K562 (cell line): Measurements from ENCODE around the gene ALG6. TPM values are rescaled to one million over a fixed set of nuclear protein-coding genes. Genes with fewer than 3 reads are reported as not detected.

Experiments used
- ATF7 ChIP-seq: fragments of 450-650 bp; IDR thresholded peaks from 2 replicates; pipeline ENCODE4 v1.7.1; 2014; ENCODE audit warnings: mild to moderate bottlenecking, moderate library complexity
- CCNT2 ChIP-seq: IDR thresholded peaks from 2 replicates; pipeline ENCODE4 v1.6.1; 2011; ENCODE audit warnings: borderline replicate concordance, low read depth, mild to moderate bottlenecking, moderate library complexity, mixed read lengths, low read length; ENCODE audit not compliant: insufficient read length; ENCODE audit errors: extremely low read depth
- CREM ChIP-seq: IDR thresholded peaks from 2 replicates; pipeline ENCODE4 v1.6.1; 2014; ENCODE audit warnings: antibody characterized with exemption, low read depth
- KDM4B ChIP-seq, 2 experiments: fragments of 450-650 bp in 1 of 2; sonication (generic) in 1 of 2; IDR thresholded peaks; 2 replicates each; pipeline ENCODE4 v1.6.1; 2016 to 2017; ENCODE audit warnings: borderline replicate concordance in 2 of 2, antibody characterized with exemption in 1 of 2, low read depth in 1 of 2, mild to moderate bottlenecking in 1 of 2
- L3MBTL2 ChIP-seq: fragments of 450-650 bp; IDR thresholded peaks from 2 replicates; pipeline ENCODE4 v1.6.1; 2016; ENCODE audit warnings: mild to moderate bottlenecking, moderate library complexity
- MCM2 ChIP-seq: fragments of 450-650 bp; IDR thresholded peaks from 2 replicates; pipeline ENCODE4 v1.6.1; 2017; ENCODE audit warnings: low read depth, mild to moderate bottlenecking
- ZNF644 ChIP-seq: fragments of 200-800 bp; sonication (Bioruptor generic); IDR thresholded peaks from 2 replicates; pipeline ENCODE4 v1.6.1; 2016; ENCODE audit warnings: low read depth, missing genetic modification characterization, missing compliant biosample characterization
- polyA plus RNA-seq, 8 experiments: library from polyadenylated mRNA; depleted of rRNA in 4 of 8; stranded (reverse) in 5 of 8; unstranded in 3 of 8; fragments of >200 nt; fragmentation: Nextera tagmentation in 2 of 8; fragmentation: Illumina TruSeq in 1 of 8; extraction: Ambion mirVana in 2 of 8; extraction: Trizol in 1 of 8; gene quantifications; 2 replicates each; pipeline versions ENCODE4 v1.2.1 to v1.2.3, GENCODE V29; 2011 to 2014; ENCODE audit warnings: inconsistent platforms in 1 of 8, missing spikeins in 1 of 8
- total RNA-seq, 7 experiments: library from RNA; depleted of rRNA in 6 of 7; stranded (reverse); fragments of >200 nt in 6 of 7; fragmentation: Illumina TruSeq in 2 of 7; extraction: Trizol in 2 of 7; gene quantifications; 2 replicates each; pipeline versions ENCODE4 v1.2.1 to v1.2.3, GENCODE V29; 2011 to 2021; ENCODE audit warnings: low replicate concordance in 1 of 7
- TF ChIP-seq, protein P1 (sequence below): fragments of 450-650 bp; IDR thresholded peaks from 2 replicates; pipeline ENCODE4 v1.6.1; 2016; ENCODE audit warnings: mild to moderate bottlenecking, moderate library complexity
- TF ChIP-seq, protein P2 (sequence below): sonication (generic); formaldehyde crosslinking; IDR thresholded peaks from 2 replicates; pipeline ENCODE4 v1.8.0; 2022; ENCODE audit warnings: mild to moderate bottlenecking, missing genetic modification reagents
- TF ChIP-seq, protein P3 (sequence below): fragments of 450-650 bp; IDR thresholded peaks from 2 replicates; pipeline ENCODE4 v1.6.1; 2018; ENCODE audit not compliant: partially characterized antibody

The ALG6 gene
- total and polyA plus RNA-seq, 9 of the 15 experiments (the other 6 are each of a cell fraction or from before 2014, with no cell fraction given): 14.6 to 35.7 (median 23.3) TPM

DNA sequence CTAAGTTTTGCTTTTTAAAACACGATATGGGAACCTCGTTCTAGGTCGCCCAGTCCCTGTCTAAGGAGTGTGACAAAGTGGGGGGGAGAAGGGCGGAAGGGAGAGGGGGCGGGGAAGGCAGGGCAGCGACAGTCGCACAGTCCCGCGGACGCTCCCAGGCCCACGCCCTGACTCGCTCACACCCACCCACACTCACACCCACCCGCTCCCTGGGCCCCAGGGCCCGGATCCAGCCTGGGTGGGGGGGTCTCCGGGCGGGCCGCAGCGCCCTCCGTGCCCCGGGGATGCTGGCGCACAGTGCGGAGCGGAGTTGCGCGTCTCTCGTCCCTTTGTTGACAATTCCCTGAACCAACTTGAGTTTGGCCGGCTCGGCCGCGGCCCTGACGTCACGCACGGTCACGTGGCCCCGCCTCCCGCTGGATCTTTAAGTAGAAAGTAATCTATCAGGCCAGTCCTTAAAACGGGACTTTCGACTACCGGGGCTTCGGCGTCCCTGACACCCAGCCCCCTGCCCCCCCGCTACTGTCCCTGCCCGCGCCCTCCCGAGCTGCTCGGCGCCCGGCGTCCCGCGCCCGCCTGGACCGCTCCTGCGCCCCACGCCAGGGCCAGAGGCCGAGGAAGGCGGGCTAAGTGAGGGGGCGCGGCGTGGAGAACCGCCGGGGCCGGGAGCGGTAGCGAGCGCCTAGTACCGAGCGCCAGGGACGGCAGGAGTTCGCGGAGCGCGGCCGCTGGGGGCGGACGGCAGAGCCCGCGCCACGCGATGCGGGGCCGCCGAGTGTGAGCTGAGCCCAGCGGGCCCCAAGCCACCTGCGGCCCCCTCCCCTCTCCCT, 45.1 kb upstream of the ALG6 start, which contains the start of gene FOXD3 (continued):
- TF ChIP-seq, protein P1, sequence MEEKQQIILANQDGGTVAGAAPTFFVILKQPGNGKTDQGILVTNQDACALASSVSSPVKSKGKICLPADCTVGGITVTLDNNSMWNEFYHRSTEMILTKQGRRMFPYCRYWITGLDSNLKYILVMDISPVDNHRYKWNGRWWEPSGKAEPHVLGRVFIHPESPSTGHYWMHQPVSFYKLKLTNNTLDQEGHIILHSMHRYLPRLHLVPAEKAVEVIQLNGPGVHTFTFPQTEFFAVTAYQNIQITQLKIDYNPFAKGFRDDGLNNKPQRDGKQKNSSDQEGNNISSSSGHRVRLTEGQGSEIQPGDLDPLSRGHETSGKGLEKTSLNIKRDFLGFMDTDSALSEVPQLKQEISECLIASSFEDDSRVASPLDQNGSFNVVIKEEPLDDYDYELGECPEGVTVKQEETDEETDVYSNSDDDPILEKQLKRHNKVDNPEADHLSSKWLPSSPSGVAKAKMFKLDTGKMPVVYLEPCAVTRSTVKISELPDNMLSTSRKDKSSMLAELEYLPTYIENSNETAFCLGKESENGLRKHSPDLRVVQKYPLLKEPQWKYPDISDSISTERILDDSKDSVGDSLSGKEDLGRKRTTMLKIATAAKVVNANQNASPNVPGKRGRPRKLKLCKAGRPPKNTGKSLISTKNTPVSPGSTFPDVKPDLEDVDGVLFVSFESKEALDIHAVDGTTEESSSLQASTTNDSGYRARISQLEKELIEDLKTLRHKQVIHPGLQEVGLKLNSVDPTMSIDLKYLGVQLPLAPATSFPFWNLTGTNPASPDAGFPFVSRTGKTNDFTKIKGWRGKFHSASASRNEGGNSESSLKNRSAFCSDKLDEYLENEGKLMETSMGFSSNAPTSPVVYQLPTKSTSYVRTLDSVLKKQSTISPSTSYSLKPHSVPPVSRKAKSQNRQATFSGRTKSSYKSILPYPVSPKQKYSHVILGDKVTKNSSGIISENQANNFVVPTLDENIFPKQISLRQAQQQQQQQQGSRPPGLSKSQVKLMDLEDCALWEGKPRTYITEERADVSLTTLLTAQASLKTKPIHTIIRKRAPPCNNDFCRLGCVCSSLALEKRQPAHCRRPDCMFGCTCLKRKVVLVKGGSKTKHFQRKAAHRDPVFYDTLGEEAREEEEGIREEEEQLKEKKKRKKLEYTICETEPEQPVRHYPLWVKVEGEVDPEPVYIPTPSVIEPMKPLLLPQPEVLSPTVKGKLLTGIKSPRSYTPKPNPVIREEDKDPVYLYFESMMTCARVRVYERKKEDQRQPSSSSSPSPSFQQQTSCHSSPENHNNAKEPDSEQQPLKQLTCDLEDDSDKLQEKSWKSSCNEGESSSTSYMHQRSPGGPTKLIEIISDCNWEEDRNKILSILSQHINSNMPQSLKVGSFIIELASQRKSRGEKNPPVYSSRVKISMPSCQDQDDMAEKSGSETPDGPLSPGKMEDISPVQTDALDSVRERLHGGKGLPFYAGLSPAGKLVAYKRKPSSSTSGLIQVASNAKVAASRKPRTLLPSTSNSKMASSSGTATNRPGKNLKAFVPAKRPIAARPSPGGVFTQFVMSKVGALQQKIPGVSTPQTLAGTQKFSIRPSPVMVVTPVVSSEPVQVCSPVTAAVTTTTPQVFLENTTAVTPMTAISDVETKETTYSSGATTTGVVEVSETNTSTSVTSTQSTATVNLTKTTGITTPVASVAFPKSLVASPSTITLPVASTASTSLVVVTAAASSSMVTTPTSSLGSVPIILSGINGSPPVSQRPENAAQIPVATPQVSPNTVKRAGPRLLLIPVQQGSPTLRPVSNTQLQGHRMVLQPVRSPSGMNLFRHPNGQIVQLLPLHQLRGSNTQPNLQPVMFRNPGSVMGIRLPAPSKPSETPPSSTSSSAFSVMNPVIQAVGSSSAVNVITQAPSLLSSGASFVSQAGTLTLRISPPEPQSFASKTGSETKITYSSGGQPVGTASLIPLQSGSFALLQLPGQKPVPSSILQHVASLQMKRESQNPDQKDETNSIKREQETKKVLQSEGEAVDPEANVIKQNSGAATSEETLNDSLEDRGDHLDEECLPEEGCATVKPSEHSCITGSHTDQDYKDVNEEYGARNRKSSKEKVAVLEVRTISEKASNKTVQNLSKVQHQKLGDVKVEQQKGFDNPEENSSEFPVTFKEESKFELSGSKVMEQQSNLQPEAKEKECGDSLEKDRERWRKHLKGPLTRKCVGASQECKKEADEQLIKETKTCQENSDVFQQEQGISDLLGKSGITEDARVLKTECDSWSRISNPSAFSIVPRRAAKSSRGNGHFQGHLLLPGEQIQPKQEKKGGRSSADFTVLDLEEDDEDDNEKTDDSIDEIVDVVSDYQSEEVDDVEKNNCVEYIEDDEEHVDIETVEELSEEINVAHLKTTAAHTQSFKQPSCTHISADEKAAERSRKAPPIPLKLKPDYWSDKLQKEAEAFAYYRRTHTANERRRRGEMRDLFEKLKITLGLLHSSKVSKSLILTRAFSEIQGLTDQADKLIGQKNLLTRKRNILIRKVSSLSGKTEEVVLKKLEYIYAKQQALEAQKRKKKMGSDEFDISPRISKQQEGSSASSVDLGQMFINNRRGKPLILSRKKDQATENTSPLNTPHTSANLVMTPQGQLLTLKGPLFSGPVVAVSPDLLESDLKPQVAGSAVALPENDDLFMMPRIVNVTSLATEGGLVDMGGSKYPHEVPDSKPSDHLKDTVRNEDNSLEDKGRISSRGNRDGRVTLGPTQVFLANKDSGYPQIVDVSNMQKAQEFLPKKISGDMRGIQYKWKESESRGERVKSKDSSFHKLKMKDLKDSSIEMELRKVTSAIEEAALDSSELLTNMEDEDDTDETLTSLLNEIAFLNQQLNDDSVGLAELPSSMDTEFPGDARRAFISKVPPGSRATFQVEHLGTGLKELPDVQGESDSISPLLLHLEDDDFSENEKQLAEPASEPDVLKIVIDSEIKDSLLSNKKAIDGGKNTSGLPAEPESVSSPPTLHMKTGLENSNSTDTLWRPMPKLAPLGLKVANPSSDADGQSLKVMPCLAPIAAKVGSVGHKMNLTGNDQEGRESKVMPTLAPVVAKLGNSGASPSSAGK: peak; percentile 56
- TF ChIP-seq CREM: peak; percentile 92
- 0 out of 4 replicates have a peak, but pooled peaks of 1 of the 2 experiments have one; percentile 15 for TF ChIP-seq KDM4B (IDR thresholded peaks at IDR 0.05; ENCODE audit: borderline replicate concordance in 2 of 2, low read depth in 1 of 2)
- peak; percentile 81 for TF ChIP-seq ATF7
- TF ChIP-seq L3MBTL2: peak; percentile 73; the same call in 1 of the 2 replicates
- no peak for TF ChIP-seq ZNF644
- no peak for TF ChIP-seq MCM2
- TF ChIP-seq, protein P2, sequence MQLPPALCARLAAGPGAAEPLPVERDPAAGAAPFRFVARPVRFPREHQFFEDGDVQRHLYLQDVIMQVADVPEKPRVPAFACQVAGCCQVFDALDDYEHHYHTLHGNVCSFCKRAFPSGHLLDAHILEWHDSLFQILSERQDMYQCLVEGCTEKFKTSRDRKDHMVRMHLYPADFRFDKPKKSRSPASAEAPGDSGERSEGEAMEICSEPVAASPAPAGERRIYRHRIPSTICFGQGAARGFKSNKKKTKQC: peak; percentile 84
- TF ChIP-seq, protein P3, sequence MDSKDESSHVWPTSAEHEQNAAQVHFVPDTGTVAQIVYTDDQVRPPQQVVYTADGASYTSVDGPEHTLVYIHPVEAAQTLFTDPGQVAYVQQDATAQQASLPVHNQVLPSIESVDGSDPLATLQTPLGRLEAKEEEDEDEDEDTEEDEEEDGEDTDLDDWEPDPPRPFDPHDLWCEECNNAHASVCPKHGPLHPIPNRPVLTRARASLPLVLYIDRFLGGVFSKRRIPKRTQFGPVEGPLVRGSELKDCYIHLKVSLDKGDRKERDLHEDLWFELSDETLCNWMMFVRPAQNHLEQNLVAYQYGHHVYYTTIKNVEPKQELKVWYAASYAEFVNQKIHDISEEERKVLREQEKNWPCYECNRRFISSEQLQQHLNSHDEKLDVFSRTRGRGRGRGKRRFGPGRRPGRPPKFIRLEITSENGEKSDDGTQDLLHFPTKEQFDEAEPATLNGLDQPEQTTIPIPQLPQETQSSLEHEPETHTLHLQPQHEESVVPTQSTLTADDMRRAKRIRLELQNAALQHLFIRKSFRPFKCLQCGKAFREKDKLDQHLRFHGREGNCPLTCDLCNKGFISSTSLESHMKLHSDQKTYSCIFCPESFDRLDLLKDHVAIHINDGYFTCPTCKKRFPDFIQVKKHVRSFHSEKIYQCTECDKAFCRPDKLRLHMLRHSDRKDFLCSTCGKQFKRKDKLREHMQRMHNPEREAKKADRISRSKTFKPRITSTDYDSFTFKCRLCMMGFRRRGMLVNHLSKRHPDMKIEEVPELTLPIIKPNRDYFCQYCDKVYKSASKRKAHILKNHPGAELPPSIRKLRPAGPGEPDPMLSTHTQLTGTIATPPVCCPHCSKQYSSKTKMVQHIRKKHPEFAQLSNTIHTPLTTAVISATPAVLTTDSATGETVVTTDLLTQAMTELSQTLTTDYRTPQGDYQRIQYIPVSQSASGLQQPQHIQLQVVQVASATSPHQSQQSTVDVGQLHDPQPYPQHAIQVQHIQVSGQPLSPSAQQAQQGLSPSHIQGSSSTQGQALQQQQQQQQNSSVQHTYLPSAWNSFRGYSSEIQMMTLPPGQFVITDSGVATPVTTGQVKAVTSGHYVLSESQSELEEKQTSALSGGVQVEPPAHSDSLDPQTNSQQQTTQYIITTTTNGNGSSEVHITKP: peak; percentile 30
- TF ChIP-seq CCNT2: peak; percentile 41
